ENCODE data around the gene EPPIN. TPM values are rescaled to one million over a fixed set of nuclear protein-coding genes. Genes with fewer than 3 reads are reported as not detected.

The EPPIN gene
- total and polyA plus RNA-seq, 2 donors (not counting 3 experiments of a cell fraction or from before 2014, with no cell fraction given) = not detected

- H3K27ac ChIP-seq (ENCODE audit: insufficient read depth, low read depth, low read length) = no peak overlapping the region
- intact Hi-C loops (cut with micrococcal nuclease) = no loop called here
- FAIRE-seq = no peak
- no peak for DNase-seq (ENCODE audit: low read depth, low spot score)
- no peaks in the 10 kb centered on the region for H3K9me1 ChIP-seq (replicated peaks; ENCODE audit: control insufficient read depth, extremely low read depth, insufficient read depth, low read length)
- H4K20me1 ChIP-seq (replicated peaks; ENCODE audit: control insufficient read depth, extremely low read depth, insufficient read depth, low read length) = no peaks in the 10 kb centered on the region
- no TSS peak for BruUV-seq (replicated peaks)
- dilution Hi-C loops (cut with MboI; ENCODE audit: extremely low pct_ligation_motif_present, low sequenced_read_pairs) = no loop called here
- ChIA-PET CTCF (no interaction called here), POLR2A (no interaction called here)
- no peaks in the 10 kb centered on the region for H3K36me3 ChIP-seq (ENCODE audit: control insufficient read depth in 2 of 2, extremely low read depth in 1 of 2, insufficient read depth in 2 of 2, low read length in 2 of 2)
- no peak for TF ChIP-seq FOS (IDR thresholded peaks at IDR 0.05; ENCODE audit: borderline replicate concordance, insufficient read depth, low read length)
- H3K4me2 ChIP-seq (ENCODE audit: insufficient read depth, low read length) = no peak overlapping the region
- H3K79me2 ChIP-seq (ENCODE audit: control insufficient read depth, insufficient read depth, low read length) = no peaks in the 10 kb centered on the region
- no peaks in the 10 kb centered on the region for H3K4me1 ChIP-seq (ENCODE audit: control insufficient read depth, extremely low read depth, insufficient read depth, low read length)
- H2AFZ ChIP-seq (ENCODE audit: low read depth, low read length) = no peak overlapping the region
- peaks cover 3% of the 10 kb centered on the region in 2 experiments for H3K27me3 ChIP-seq (ENCODE audit: control insufficient read depth in 2 of 2, insufficient read depth in 2 of 2, low read length in 2 of 2)
- H3K4me3 ChIP-seq (replicated peaks in 1 of 3; ENCODE audit: insufficient read depth in 1 of 3, low read depth in 1 of 3, low read length in 3 of 3) = no peak overlapping the region
- no peak overlapping the region for H3K9ac ChIP-seq (replicated peaks; ENCODE audit: extremely low read depth, insufficient read depth, low read length)
- no peaks in the 10 kb centered on the region for H3K9me3 ChIP-seq (replicated peaks; ENCODE audit: control insufficient read depth, insufficient read depth, low read length)
Observed at GRCh38 chr20:45495501-45495941, 51.7 kb downstream of the EPPIN start.

Small RNA genes lying within 50 kb of the gene (small RNA-seq; reads per million reads assigned to genes)
- gene AL031663.1 (ENCODE audit: insufficient read depth, insufficient read length, low read depth, low replicate concordance) = not detected
- not detected for gene HSPD1P21 (ENCODE audit: insufficient read depth, insufficient read length, low read depth, low replicate concordance)
- not detected for gene RNA5SP485 (ENCODE audit: insufficient read depth, insufficient read length, low read depth, low replicate concordance)

Other genes starting within 250 kb of the EPPIN start
- not detected in 2 replicates for gene RBPJL, start 240.6 kb downstream of the EPPIN start, total RNA-seq
- not detected in 2 replicates for gene RBPJL, start 240.6 kb downstream of the EPPIN start, polyA plus RNA-seq
- gene MATN4, start 239.1 kb downstream of the EPPIN start, total RNA-seq = 0.14 TPM in 1 of 2 replicates, not detected in the other
- gene MATN4, start 239.1 kb downstream of the EPPIN start, polyA plus RNA-seq = 0.10 and 0.11 TPM in 2 replicates
- 28.7 and 32.0 TPM in 2 replicates for gene SDC4, start 199.0 kb downstream of the EPPIN start, total RNA-seq
- 23.1 and 26.3 TPM in 2 replicates for gene SDC4, start 199.0 kb downstream of the EPPIN start, polyA plus RNA-seq
- gene SYS1, start 184.2 kb downstream of the EPPIN start, total RNA-seq = 22.3 and 27.4 TPM in 2 replicates
- 79.6 and 91.8 TPM in 2 replicates for gene SYS1, start 184.2 kb downstream of the EPPIN start, polyA plus RNA-seq
- gene TP53TG5, start 169.1 kb downstream of the EPPIN start, total RNA-seq = not detected in 2 replicates
- not detected in 2 replicates for gene TP53TG5, start 169.1 kb downstream of the EPPIN start, polyA plus RNA-seq
- 15.6 and 16.3 TPM in 2 replicates for gene DBNDD2, start 139.1 kb downstream of the EPPIN start, total RNA-seq
- gene DBNDD2, start 139.1 kb downstream of the EPPIN start, polyA plus RNA-seq = 27.9 and 28.7 TPM in 2 replicates
- 92.7 and 96.8 TPM in 2 replicates for gene PIGT, start 131.3 kb downstream of the EPPIN start, total RNA-seq
- 143 and 162 TPM in 2 replicates for gene PIGT, start 131.3 kb downstream of the EPPIN start, polyA plus RNA-seq
- not detected in 2 replicates for gene WFDC2, start 77.6 kb downstream of the EPPIN start, total RNA-seq
- gene WFDC2, start 77.6 kb downstream of the EPPIN start, polyA plus RNA-seq = 0.22 TPM in 1 of 2 replicates, not detected in the other
- not detected in 2 replicates for gene SPINT3, start 31.8 kb downstream of the EPPIN start, total RNA-seq
- gene SPINT3, start 31.8 kb downstream of the EPPIN start, polyA plus RNA-seq = not detected in 2 replicates
- not detected in 2 replicates for gene WFDC6, start 7.9 kb downstream of the EPPIN start, total RNA-seq
- not detected in 2 replicates for gene WFDC6, start 7.9 kb downstream of the EPPIN start, polyA plus RNA-seq
- gene WFDC8, start 31.9 kb upstream of the EPPIN start, total RNA-seq = not detected in 2 replicates
- gene WFDC8, start 31.9 kb upstream of the EPPIN start, polyA plus RNA-seq = not detected in 2 replicates
- gene WFDC10A, start 82.3 kb upstream of the EPPIN start, total RNA-seq = not detected in 2 replicates
- gene WFDC10A, start 82.3 kb upstream of the EPPIN start, polyA plus RNA-seq = not detected in 2 replicates
- not detected in 2 replicates for gene WFDC9, start 83.9 kb upstream of the EPPIN start, total RNA-seq
- not detected in 2 replicates for gene WFDC9, start 83.9 kb upstream of the EPPIN start, polyA plus RNA-seq
- not detected in 2 replicates for gene WFDC11, start 122.8 kb upstream of the EPPIN start, total RNA-seq
- gene WFDC11, start 122.8 kb upstream of the EPPIN start, polyA plus RNA-seq = not detected in 2 replicates
- not detected in 2 replicates for gene WFDC13, start 154.6 kb upstream of the EPPIN start, total RNA-seq
- not detected in 2 replicates for gene WFDC13, start 154.6 kb upstream of the EPPIN start, polyA plus RNA-seq
- gene WFDC10B, start 157.6 kb upstream of the EPPIN start, total RNA-seq = not detected in 2 replicates
- gene WFDC10B, start 157.6 kb upstream of the EPPIN start, polyA plus RNA-seq = not detected in 2 replicates
- gene SPINT4, start 174.9 kb upstream of the EPPIN start, total RNA-seq = not detected in 2 replicates
- gene SPINT4, start 174.9 kb upstream of the EPPIN start, polyA plus RNA-seq = not detected in 2 replicates
- not detected in 2 replicates for gene WFDC3, start 244.5 kb upstream of the EPPIN start, total RNA-seq
- gene WFDC3, start 244.5 kb upstream of the EPPIN start, polyA plus RNA-seq = 0.39 TPM in 1 of 2 replicates, not detected in the other
- 31.9 and 33.7 TPM in 2 replicates for gene DNTTIP1, start 244.6 kb upstream of the EPPIN start, total RNA-seq
- 38.4 and 40.5 TPM in 2 replicates for gene DNTTIP1, start 244.6 kb upstream of the EPPIN start, polyA plus RNA-seq

Data from endothelial cell of umbilical vein (primary cell).